WI38 (cell line): ENCODE results near the gene CARM1.
A peak's percentile ranks its signal among the peaks of the same experiment; 100 is the strongest.
"Not testable (repeated sequence)": the region's sequence is repeated elsewhere in the genome, so short reads cannot be mapped to it uniquely, and the experiment has no call there.

Experiments
- H3K4me3 ChIP-seq: 2 replicates; pipeline ENCODE4 v1.5.1; 2011; ENCODE audit warnings: low read depth, mild to moderate bottlenecking, control low read depth, low read length
- TF ChIP-seq, protein P1 (sequence below): IDR thresholded peaks from 2 replicates; pipeline ENCODE4 v1.5.1; 2012; ENCODE audit warnings: low read depth, mild to moderate bottlenecking, control low read depth, low read length

The CARM1 gene

DNA sequence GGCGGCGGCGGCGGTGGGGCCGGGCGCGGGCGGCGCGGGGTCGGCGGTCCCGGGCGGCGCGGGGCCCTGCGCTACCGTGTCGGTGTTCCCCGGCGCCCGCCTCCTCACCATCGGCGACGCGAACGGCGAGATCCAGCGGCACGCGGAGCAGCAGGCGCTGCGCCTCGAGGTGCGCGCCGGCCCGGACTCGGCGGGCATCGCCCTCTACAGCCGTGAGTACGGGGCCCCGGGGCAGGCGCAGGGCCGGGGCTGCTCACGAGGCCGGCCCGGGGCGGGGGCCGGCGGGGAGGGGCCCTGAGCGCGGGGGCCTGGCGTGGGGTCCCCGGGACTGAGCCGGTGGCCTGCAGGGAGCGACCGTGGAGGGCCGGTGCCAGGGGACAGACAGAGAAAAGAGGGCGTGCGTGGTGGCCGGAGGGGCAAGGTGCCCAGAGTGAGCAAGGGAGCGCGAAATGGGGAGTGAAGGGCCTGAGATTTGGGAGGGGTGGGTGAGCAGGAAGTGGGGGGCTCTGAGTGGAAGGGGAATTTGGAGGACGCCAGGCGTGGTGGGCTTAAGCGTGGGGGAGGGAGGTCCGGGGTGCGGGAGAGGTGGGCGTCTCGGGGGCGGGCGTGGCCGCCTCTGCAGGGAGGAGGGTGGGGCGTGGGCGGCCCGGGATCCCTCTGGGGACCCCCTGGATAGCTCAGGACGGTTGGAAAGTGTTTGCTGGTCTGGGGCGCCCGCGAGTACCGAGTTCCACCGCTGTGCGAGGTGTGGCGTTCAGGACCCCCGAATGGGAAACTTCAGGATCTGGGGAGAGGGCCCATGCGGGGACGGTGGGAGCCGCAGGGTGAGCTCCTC is 575 bp downstream of the CARM1 start:
- peak overlapping the region; percentile 77 for H3K4me3 ChIP-seq
- TF ChIP-seq, protein P1, sequence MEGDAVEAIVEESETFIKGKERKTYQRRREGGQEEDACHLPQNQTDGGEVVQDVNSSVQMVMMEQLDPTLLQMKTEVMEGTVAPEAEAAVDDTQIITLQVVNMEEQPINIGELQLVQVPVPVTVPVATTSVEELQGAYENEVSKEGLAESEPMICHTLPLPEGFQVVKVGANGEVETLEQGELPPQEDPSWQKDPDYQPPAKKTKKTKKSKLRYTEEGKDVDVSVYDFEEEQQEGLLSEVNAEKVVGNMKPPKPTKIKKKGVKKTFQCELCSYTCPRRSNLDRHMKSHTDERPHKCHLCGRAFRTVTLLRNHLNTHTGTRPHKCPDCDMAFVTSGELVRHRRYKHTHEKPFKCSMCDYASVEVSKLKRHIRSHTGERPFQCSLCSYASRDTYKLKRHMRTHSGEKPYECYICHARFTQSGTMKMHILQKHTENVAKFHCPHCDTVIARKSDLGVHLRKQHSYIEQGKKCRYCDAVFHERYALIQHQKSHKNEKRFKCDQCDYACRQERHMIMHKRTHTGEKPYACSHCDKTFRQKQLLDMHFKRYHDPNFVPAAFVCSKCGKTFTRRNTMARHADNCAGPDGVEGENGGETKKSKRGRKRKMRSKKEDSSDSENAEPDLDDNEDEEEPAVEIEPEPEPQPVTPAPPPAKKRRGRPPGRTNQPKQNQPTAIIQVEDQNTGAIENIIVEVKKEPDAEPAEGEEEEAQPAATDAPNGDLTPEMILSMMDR, result no peak

DNA sequence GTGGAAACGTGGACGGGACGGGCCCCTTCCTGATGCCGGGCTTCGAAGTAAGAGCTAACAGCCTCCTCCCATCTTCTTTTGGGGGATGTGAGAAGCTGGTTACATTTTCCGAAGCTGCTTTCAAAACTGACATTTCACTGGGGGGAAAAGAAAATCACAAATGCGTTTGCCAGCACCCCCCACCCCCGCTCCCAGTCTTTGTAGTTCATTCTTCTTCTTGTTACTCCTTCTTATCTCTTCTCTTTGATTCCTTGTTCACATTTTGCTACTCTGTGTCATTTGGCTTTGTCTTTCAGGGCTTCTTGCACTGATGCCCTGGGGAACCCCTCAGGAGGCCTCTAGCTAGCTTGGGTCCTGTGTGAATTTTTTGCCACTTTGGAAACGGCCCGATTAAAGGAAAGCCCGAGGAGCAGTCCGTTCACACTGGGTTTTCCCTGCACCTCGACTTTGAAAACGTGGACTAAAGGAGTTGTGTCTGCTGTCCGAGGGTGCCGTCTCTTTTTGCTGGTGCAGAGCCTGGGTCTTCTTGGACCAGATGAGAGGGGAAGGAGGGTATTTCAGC is 1.3 kb downstream of the CARM1 start:
- peak overlapping the region; percentile 77 for H3K4me3 ChIP-seq
- TF ChIP-seq, protein P1, result no peak

DNA sequence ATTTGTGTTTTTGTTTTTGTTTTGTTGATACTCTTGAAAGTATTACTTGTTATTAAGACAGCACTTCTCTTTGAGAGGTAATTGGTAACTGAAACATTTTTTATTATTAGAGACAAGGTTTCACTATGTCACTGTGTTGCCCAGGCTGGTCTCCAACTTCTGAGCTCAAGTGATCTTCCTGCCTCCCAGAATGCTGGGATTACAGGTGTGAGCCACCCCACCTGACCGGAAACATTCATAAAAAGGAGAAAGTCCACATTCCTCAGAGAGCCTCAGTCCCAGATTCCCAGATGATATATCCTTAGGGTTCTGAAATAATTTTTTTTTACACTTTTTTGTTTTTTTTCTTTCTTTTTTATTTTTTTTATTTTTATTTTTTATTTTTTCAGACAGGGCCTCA is 2.7 kb downstream of the CARM1 start:
- no peak overlapping the region for H3K4me3 ChIP-seq
- TF ChIP-seq, protein P1, result no peak

DNA sequence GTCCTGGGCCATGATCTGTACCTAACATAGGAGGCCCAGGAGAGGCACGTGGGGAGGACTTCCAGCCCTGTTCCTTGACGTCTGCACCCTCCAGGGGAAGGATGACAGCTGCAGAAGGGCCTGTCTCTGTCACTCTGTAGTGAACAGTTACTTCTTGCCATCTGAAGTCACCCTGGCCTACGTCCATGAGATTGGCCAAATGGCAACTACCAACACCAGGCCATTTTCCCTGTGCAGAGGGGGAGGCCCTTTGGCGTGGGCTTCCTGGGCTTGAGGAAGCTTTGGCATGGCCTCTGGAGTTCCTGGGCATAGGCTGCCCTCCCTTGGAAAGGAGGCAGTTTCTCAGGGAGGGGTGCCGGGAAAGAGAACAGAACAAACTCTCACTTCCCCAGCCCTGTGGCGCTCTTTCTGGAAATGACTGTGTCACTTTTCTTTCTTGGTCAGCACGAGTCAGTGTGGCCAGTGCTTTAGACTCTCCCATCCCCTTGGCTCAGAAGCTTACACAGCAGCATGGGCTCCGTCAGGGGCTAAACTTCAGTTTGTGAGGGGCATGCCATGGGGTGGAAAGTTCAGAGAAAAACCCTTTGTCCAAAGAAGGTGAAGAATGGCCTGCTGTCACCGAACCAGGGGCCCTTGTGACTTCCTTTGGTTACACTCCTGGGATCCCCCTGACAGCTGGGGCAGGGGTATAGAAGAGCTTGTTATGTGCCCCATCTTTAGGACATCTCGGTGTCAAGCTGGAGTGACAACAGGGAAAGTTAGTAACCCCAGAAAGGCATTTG is 5.3 kb downstream of the CARM1 start:
- TF ChIP-seq, protein P1, result no peak
- H3K4me3 ChIP-seq, result no peak overlapping the region

DNA sequence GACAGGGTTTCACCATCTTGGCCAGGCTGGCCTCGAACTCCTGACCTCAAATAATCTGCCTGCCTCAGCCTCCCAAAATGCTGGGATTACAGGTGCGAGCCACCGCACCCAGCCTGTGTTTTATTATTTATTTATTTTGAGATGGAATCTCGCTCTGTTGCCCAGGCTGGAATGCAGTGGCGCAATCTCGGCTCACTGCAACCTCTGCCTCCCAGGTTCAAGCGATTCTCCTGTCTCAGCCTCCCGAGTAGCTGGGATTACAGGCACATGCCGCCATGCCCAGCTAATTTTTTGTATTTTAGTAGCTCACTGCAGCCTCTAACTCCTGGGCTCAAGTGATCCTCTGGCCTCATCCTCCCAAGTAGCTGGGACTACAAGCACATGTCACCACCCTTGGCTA is 6.3 kb downstream of the CARM1 start:
- H3K4me3 ChIP-seq, result not testable (repeated sequence)

DNA sequence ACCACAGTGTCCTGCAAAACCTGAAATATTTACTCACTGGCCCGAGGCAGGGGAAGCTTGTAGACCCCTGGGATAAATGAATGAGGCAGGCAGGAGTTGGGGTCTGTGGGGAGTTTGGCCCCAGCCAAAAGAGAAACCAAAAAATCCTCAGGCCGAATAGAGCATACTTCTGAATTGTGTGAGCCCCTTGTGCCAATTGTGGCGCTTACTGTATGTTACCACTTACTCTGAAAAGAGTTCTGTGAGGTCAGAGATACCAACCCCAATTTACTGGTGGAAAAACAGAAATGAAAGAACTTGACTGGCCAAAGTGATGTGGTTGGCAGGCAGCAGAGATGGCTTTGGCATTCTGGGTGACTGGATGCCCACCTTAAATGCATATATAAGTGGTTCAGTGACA is 6.9 kb downstream of the CARM1 start:
- TF ChIP-seq, protein P1, result no peak
- H3K4me3 ChIP-seq, result no peak overlapping the region

DNA sequence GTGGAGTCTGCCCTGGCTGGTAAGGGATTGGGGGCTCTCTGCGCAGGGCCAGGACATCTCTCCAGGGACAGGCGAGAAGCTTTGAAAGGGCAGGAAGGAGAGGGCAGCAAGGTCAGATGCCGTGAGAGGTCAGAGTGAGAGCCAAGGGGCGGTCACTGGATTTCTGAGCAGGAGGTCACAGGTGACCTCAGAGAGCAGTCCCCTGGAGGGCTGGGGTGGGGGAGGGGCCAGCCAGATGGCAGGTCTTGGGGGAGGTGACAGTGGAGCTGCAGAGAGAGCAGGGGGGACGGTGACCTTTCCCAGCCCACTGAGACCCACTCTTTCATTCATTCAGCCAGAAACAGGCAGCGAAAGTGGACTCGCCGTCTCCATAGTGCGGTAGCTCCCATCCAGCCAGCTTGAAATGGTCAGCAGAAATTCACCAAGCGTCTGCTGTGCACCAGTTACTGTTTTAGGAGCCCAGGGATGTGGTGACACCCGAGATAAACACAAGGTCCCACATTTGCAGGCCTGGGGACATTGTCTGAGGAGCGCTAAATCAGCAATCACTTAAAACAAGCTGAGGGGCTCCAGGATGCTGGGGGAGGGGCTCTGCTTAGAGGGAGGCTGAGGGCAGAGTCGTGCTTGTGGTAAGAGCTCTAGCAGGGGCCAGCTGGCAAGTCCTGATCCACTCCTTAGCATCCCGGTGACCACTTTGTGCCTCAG is 10.2 kb downstream of the CARM1 start:
- no peak overlapping the region for H3K4me3 ChIP-seq
- TF ChIP-seq, protein P1, result no peak
